Heart right ventricle (tissue), 16 donors: Measurements from ENCODE around the gene EEF1E1. TPM values are rescaled to one million over a fixed set of nuclear protein-coding genes. Genes with fewer than 3 reads are reported as not detected.

Experiments
- ATAC-seq, 8 donors: fragments of 200-7000 bp; cut with Tn5 transposase; one replicate each; pipeline ENCODE4 v1.9.1; 2020; ENCODE audit warnings: mild to moderate bottlenecking in 8 of 8, moderate library complexity in 8 of 8, moderate number of reproducible peaks in 1 of 8
- DNase-seq, 2 donors: peaks; one replicate each; pipeline ENCODE4 v3.0.0-alpha.2; 2020
- H3K27ac ChIP-seq, 10 donors: fragments of 200-600 bp; sonication (generic) in 2 of 10; one replicate each; pipeline versions ENCODE4 v1.5.0 to v1.8.0; 2020 to 2022; ENCODE audit warnings: mild to moderate bottlenecking in 3 of 10
- H3K27me3 ChIP-seq, 7 donors: fragments of 200-600 bp; one replicate each; pipeline ENCODE4 v1.8.0; 2021 to 2022; ENCODE audit warnings: mild to moderate bottlenecking in 2 of 7
- H3K36me3 ChIP-seq, 9 donors: fragments of 200-600 bp; sonication (generic) in 1 of 9; one replicate each; pipeline versions ENCODE4 v1.5.0 to v1.8.0; 2020 to 2022; ENCODE audit warnings: mild to moderate bottlenecking in 2 of 9
- H3K4me1 ChIP-seq, 9 donors: fragments of 200-600 bp; sonication (generic) in 1 of 9; one replicate each; pipeline versions ENCODE4 v1.5.0 to v1.8.0; 2020 to 2022; ENCODE audit warnings: mild to moderate bottlenecking in 4 of 9
- H3K4me3 ChIP-seq, 10 donors: fragments of 200-600 bp; sonication (generic) in 2 of 10; one replicate each; pipeline versions ENCODE4 v1.5.0 to v1.8.0; 2020 to 2022; ENCODE audit warnings: mild to moderate bottlenecking in 7 of 10, moderate library complexity in 2 of 10
- H3K9me3 ChIP-seq, 11 donors: fragments of 200-600 bp in 10 of 11; sonication (generic) in 2 of 11; one replicate each; pipeline versions ENCODE4 v1.5.0 to v1.8.0; 2013 to 2022; ENCODE audit warnings: mild to moderate bottlenecking in 2 of 11, control low read depth in 1 of 11, moderate library complexity in 1 of 11
- WGBS, 2 donors: extraction: QIAGEN DNeasy Blood & Tissue Kit; methylation state at CpG; one replicate each; pipeline ENCODE4 v1.1.7; 2013; ENCODE audit warnings: inconsistent platforms in 1 of 2; 5-methylcytosine and 5-hydroxymethylcytosine counted together
- intact Hi-C, 10 donors: fragments of 100-400 bp; cut with DNase I; formaldehyde crosslinking; loops; one replicate each; pipeline versions ENCODE4 v1.11.1 to v1.14.2; 2022
- long read RNA-seq, 3 donors: library from polyadenylated mRNA; unstranded; transcript quantifications; one replicate each; pipeline ENCODE4 v2.0.0, GENCODE V29; 2020 to 2021
- polyA plus RNA-seq, 2 donors: library from polyadenylated mRNA; stranded (reverse); fragments of 200-250 nt; gene quantifications; one replicate each; pipeline ENCODE4 v1.2.3, GENCODE V29; 2013
- total RNA-seq, 10 donors: library from RNA; stranded (reverse); fragmentation: NEBNext Ultra II Directional in 3 of 10; extraction: Animal tissue kit (Norgen Biotek cat#: 25700) in 3 of 10; gene quantifications; one replicate each; pipeline versions ENCODE4 v1.2.1 to v1.2.4, GENCODE V29; 2021 to 2023
- TF ChIP-seq, protein P1 (sequence below), 9 donors: fragments of 200-600 bp; sonication (generic) in 2 of 9; IDR thresholded peaks; one replicate each; pipeline versions ENCODE4 v1.5.0 to v1.8.0; 2021 to 2022; ENCODE audit warnings: antibody characterized with exemption in 9 of 9, mild to moderate bottlenecking in 5 of 9, moderate library complexity in 1 of 9
- donor health status: Arrhythmogenic right ventricular cardiomyopathy.
- donor health status: ischemic (EF 13 %, LVEDD 7.1; RV severe dilation, severe dysfunction).
- donor health status: healthy with polysubstance abuse.
- donor health status: DM: no; HTN: yes; CAD: no.
- donor health status: DM: no; HTN: no; CAD: no.
- donor health status: ischemic (EF 25% LVEDD 6.9; RV normal size, moderate dysfunction).
- donor health status: ischemic (EF 25% LVEDD 5.7; RV mildly dilated, moderate dysfunction).
- donor health status: healthy.
- donor health status: DM: yes; HTN: yes; CAD: no.
- donor health status: Ischemic cardiomyopathy.
- donor health status: ischemic (EF 35%, LVEDD 5.7; RV mildly dilated, moderate dysfunction).
- donor health status: nonischemic (EF 11% LVEDD 7.7; RV severe dilation, severe dysfunction).
- donor health status: DM: yes; HTN: yes; CAD: no.
- donor health status: PGD.
- donor health status: ischemic (EF 29% LVEDD 5.4; RV normal size, mild dysfunction).
- donor health status: nonischemic (EF 23%, LVEDD 6.1; RV moderate dilation, normal function).

The EEF1E1 gene
- total RNA-seq, result 10 to 100 TPM in 9 of 10 donors, 1 to 10 TPM in 1; 10.0 to 18.4 (median 13.3) TPM
- 10 to 100 TPM; 11.9 to 43.8 TPM for polyA plus RNA-seq
- long read RNA-seq, donor 1, transcript EEF1E1-201 (4 exons, 1,077 nt), result major isoform, 9 of 15 reads
- long read RNA-seq, donor 1, partial matches to known transcripts, result 2 of 15 reads
- long read RNA-seq, donor 1, other reads (novel, unspliced or antisense), result 1 of 15 reads
- long read RNA-seq, donor 2, transcript EEF1E1-201 (4 exons, 1,077 nt), result major isoform, 10 of 14 reads
- long read RNA-seq, donor 2, partial matches to known transcripts, result 1 of 14 reads
- long read RNA-seq, donor 2, other reads (novel, unspliced or antisense), result 0 of 14 reads
- long read RNA-seq, donor 3, transcript EEF1E1-201 (4 exons, 1,077 nt), result major isoform, 13 of 14 reads
- long read RNA-seq, donor 3, partial matches to known transcripts, result 0 of 14 reads
- long read RNA-seq, donor 3, other reads (novel, unspliced or antisense), result 1 of 14 reads

DNA sequence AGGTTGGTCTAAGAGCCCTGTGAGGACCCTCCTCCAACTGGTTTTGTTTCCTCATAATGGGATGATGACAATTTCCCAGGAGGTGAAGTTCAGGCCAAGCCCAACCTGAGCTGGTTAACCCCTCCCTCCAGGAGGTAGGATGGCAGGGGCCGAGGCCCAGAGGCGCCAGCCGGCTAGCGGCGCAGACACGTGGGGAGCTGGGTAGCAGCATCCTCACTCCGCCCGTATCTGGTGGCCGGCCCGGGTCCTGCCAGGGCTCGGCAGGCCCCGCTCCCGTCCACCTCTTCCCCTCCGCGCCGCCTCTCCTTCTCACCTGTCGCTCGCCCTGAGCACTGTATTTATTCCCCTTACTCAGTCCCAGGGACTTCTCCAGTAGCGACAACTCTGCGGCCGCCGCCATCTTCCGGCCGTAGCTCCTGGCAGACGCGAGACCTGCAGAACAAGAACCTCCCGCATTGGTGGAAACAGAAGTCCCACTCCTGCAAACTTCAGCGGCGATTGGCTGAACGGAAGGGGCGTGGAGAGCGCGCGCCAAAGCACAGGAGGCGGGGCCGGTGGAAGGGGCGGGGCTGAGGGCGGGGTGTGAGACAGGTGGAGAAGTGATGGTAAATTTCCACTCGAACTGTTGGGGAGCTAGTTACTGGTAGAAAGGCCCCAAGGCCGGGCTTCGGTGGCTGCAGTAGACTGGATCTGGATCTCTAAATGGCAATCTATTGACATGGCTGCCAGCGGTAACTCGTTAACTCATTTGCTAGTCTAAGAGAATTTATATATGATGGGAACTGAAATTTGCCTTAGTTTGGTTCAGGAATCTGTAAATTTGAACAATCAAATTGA, at the start of gene EEF1E1:
Gene EEF1E1 (minus strand): TSS at position 427 of the 837 bp plus-strand sequence. CDS start 27 bp downstream, at position 400.
- DNase-seq (peak; percentile 94 to 96), ATAC-seq (peak; percentile 98 to 100 (median 100))
- Histone ChIP-seq H3K36me3 (peaks cover 0 to 5% (median 0%) of the 10 kb centered on the region in 9 donors), H3K4me1 (peaks cover 0 to 20% (median 8%) of the 10 kb centered on the region in 9 donors), H3K27ac (peak within 1 kb of the TSS in 6 of 10 donors; percentile 33 to 77 (median 58)), H3K4me3 (peak within 1 kb of the TSS; percentile 64 to 98 (median 85)), H3K9me3 (no peaks in the 10 kb centered on the region), H3K27me3 (peaks cover 0 to 22% (median 8%) of the 10 kb centered on the region in 7 donors)
- 1 to 2% methylated on average over 43 of the region's 43 CpGs for WGBS, 2 donors
- intact Hi-C loops, result loop anchor here in 1 of 10 donors (2.0 kb wide), 1 partner anchor 36 kb away; no protein-coding TSS in a partner anchor
- TF ChIP-seq, protein P1, sequence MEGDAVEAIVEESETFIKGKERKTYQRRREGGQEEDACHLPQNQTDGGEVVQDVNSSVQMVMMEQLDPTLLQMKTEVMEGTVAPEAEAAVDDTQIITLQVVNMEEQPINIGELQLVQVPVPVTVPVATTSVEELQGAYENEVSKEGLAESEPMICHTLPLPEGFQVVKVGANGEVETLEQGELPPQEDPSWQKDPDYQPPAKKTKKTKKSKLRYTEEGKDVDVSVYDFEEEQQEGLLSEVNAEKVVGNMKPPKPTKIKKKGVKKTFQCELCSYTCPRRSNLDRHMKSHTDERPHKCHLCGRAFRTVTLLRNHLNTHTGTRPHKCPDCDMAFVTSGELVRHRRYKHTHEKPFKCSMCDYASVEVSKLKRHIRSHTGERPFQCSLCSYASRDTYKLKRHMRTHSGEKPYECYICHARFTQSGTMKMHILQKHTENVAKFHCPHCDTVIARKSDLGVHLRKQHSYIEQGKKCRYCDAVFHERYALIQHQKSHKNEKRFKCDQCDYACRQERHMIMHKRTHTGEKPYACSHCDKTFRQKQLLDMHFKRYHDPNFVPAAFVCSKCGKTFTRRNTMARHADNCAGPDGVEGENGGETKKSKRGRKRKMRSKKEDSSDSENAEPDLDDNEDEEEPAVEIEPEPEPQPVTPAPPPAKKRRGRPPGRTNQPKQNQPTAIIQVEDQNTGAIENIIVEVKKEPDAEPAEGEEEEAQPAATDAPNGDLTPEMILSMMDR (IDR thresholded peaks at IDR 0.05), result peak in 1 of 9 donors; percentile 13

DNA sequence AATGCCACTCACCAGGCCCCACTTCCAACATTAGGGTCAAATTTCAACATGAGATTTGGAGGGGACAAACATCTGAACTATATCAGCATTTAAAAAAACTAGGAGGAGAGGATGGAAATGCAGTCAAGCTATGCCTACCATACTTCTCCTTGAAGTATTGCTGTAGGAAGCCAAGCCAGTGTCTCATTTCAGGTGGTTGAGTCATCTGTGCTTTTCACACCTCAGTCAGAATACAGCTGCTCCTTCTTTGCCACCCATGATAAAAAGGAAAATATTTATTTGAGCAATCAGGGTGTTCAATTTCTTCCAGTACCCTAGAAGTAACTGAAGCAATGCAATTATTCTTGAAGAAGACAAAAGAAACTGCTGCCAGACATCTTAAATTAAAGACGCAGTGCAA, 47.0 kb upstream of the EEF1E1 start:
- no peaks in the 10 kb centered on the region for H3K9me3 ChIP-seq
- no peaks in the 10 kb centered on the region for H3K36me3 ChIP-seq
- H3K27me3 ChIP-seq, result peaks cover 0 to 5% (median 0%) of the 10 kb centered on the region in 7 donors
- H3K4me3 ChIP-seq, result no peak overlapping the region
- ATAC-seq (no peak), DNase-seq (no peak)
- H3K4me1 ChIP-seq, result no peaks in the 10 kb centered on the region
- TF ChIP-seq, protein P1 (IDR thresholded peaks at IDR 0.05), result no peak
- H3K27ac ChIP-seq, result no peak overlapping the region
- 90 to 91% methylated on average over 1 of the region's 1 CpG for WGBS, 2 donors
- intact Hi-C loops, result no loop called here

DNA sequence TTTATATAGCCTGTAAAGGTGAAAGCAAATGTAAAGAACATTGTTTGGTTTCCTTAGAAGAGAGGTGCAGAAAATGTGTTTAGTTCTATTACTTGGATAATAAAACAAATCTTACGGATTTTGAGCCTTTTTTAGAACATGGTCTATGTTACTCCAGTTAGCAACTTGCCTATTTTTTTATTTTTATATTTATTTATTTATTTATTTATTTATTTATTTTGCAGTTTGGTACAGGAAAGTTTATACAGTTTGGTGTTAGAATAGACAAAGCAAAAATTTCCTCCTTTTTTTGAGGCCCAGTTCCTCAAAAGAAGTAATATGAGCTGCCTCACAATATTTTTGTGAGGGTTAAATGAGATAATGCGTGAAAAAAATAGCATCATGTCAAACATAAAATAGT, 41.6 kb upstream of the EEF1E1 start:
- Histone ChIP-seq H3K36me3 (no peaks in the 10 kb centered on the region), H3K4me3 (no peak overlapping the region), H3K9me3 (no peaks in the 10 kb centered on the region), H3K27ac (no peak overlapping the region), H3K27me3 (peaks cover 0 to 8% (median 0%) of the 10 kb centered on the region in 7 donors), H3K4me1 (no peaks in the 10 kb centered on the region)
- no peak for ATAC-seq
- TF ChIP-seq, protein P1 (IDR thresholded peaks at IDR 0.05), result no peak
- DNase-seq, result no peak
- intact Hi-C loops, result no loop called here
- 91% methylated on average over 2 of the region's 2 CpGs for WGBS, 2 donors

DNA sequence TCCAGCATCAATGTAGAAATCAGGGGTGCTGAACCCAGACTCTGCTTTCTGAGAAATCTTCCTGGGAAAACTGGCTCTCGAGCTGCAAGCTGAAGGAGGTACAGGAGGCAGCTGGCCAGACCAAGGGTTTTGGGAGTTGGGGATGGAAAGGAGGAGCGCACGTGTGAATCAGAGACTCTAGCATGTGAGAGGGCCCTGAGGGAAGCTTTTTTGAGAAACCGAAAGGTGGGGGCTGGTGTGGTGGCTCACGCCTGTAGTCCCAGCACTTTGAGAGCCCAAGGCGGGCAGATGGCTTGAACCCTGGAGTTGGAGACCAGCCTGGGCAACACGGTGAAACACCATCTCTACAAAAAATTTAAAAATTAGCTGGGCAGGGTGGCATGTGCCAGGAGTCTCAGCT, 37.1 kb upstream of the EEF1E1 start:
- H3K9me3 ChIP-seq, result no peaks in the 10 kb centered on the region
- H3K4me1 ChIP-seq, result no peaks in the 10 kb centered on the region
- TF ChIP-seq, protein P1 (IDR thresholded peaks at IDR 0.05), result no peak
- DNase-seq (no peak), ATAC-seq (no peak)
- H3K4me3 ChIP-seq, result no peak overlapping the region
- H3K27me3 ChIP-seq, result peaks cover 0 to 34% (median 12%) of the 10 kb centered on the region in 7 donors
- intact Hi-C loops, result no loop called here
- no peak overlapping the region for H3K27ac ChIP-seq
- H3K36me3 ChIP-seq, result no peaks in the 10 kb centered on the region
- 83 to 88% methylated on average over 7 of the region's 7 CpGs for WGBS, 2 donors
